HEK293 (cell line): Measurements from ENCODE around the gene KLHDC3.

ENCODE experiments used
- CTCF ChIP-seq: fragments of 450-650 bp; formaldehyde crosslinking; IDR thresholded peaks from 2 replicates; pipeline ENCODE4 v1.5.1; 2016; ENCODE audit warnings: missing biosample characterization, missing genetic modification characterization
- ZNF791 ChIP-seq: fragments of 450-650 bp; formaldehyde crosslinking; IDR thresholded peaks from 2 replicates; pipeline ENCODE4 v1.5.1; 2016; ENCODE audit warnings: missing biosample characterization, missing genetic modification characterization
- ZNF792 ChIP-seq: fragments of 450-650 bp; formaldehyde crosslinking; IDR thresholded peaks from 2 replicates; pipeline ENCODE4 v1.5.1; 2016; ENCODE audit warnings: missing biosample characterization, missing genetic modification characterization
- ZNF843 ChIP-seq: fragments of 450-650 bp; formaldehyde crosslinking; IDR thresholded peaks from 2 replicates; pipeline ENCODE4 v1.5.1; 2016; ENCODE audit warnings: missing biosample characterization, missing genetic modification characterization

- TF ChIP-seq CTCF (tag by site-specific recombination), result no peak
- no peak for TF ChIP-seq ZNF792 (tag by site-specific recombination)
- no peak for TF ChIP-seq ZNF791 (tag by site-specific recombination)
- no peak for TF ChIP-seq ZNF843 (tag by site-specific recombination)
Observed at GRCh38 chr6:42979523-42980177, 34.4 kb upstream of the KLHDC3 start.
